Activated T-helper 2 cell treated with anti-CD3 and anti-CD28 coated beads, Interferon-gamma antibody, Interleukin-2, Interleukin-4, amounts not matched to agents 10 μg/mL and 5 μg/mL and 100 μg/mL, durations not matched to agents 14 hours and 24 hours and 36 hours (primary cell): Measurements from ENCODE around the gene SERPINA6. TPM values are rescaled to one million over a fixed set of nuclear protein-coding genes. Genes with fewer than 3 reads are reported as not detected.
"Not testable (repeated sequence)": the region's sequence is repeated elsewhere in the genome, so short reads cannot be mapped to it uniquely, and the experiment has no call there.

Source experiments
- DNase-seq: peaks from one replicate; pipeline ENCODE4 v3.0.0; 2021; ENCODE audit warnings: low spot score
- H3K27ac Mint-ChIP-seq: one replicate; pipeline ENCODE4 v1.8.0; 2021; ENCODE audit warnings: mixed read lengths
- H3K27me3 Mint-ChIP-seq: one replicate; pipeline ENCODE4 v1.8.0; 2021; ENCODE audit warnings: low read depth, mixed read lengths
- H3K36me3 Mint-ChIP-seq: one replicate; pipeline ENCODE4 v1.8.0; 2021; ENCODE audit warnings: low read depth, mixed read lengths
- H3K4me1 Mint-ChIP-seq: one replicate; pipeline ENCODE4 v1.8.0; 2021; ENCODE audit warnings: low read depth, mixed read lengths
- H3K4me3 Mint-ChIP-seq: one replicate; pipeline ENCODE4 v1.8.0; 2021; ENCODE audit warnings: low read depth, mild to moderate bottlenecking, moderate library complexity, mixed read lengths
- H3K9me3 Mint-ChIP-seq: one replicate; pipeline ENCODE4 v1.8.0; 2021; ENCODE audit warnings: mixed read lengths
- intact Hi-C: fragments of 100-400 bp; cut with micrococcal nuclease; formaldehyde crosslinking; loops from one replicate; pipeline ENCODE4 v1.15.1; 2023
- total RNA-seq: library from RNA; stranded (reverse); gene quantifications from 2 replicates; pipeline ENCODE4 v1.2.3, GENCODE V29; 2022

Gene SERPINA6
- total RNA-seq, 1 donor from 2014 or later: not detected

DNA sequence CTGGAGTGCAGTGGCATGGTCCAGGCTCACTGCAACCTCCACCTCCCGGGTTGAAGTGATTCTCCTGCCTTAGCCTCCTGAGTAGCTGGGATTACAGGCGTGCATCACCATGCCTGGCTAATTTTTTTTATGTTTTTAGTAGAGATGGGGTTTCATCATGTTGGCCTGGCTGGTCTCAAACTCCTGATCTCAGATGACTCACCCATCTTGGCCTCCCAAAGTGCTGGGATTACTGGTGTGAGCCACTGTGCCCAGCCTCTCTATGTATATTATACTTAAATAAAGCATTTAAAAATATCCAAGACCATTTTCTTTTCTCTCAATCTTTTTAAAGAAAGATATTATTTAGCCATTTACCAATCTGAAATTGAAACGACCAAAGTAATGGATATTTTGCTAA, 58.9 kb downstream of the SERPINA6 start:
- DNase-seq, H3K4me3 Mint-ChIP-seq, H3K4me1 Mint-ChIP-seq, H3K36me3 Mint-ChIP-seq, intact Hi-C loops, H3K27ac Mint-ChIP-seq, H3K27me3 Mint-ChIP-seq: not testable (repeated sequence)
- H3K9me3 Mint-ChIP-seq: peaks cover 12% of the 10 kb centered on the region

Other genes with a start within 250 kb of the SERPINA6 start
- 276 and 277 TPM in 2 replicates for gene DDX24, start 242.1 kb downstream of the SERPINA6 start, total RNA-seq
- gene IFI27L1, start 242.0 kb downstream of the SERPINA6 start, total RNA-seq: 27.7 and 31.2 TPM in 2 replicates
- gene IFI27, start 212.6 kb downstream of the SERPINA6 start, total RNA-seq: 2.1 and 5.2 TPM in 2 replicates
- 47.4 and 48.8 TPM in 2 replicates for gene IFI27L2, start 193.7 kb downstream of the SERPINA6 start, total RNA-seq
- gene PPP4R4, start 149.0 kb downstream of the SERPINA6 start, total RNA-seq: 1.2 and 1.8 TPM in 2 replicates
- not detected in 2 replicates for gene SERPINA10, start 30.1 kb downstream of the SERPINA6 start, total RNA-seq
- not detected in 2 replicates for gene SERPINA2, start 43.4 kb upstream of the SERPINA6 start, total RNA-seq
- 1.1 and 1.3 TPM in 2 replicates for gene SERPINA1, start 65.3 kb upstream of the SERPINA6 start, total RNA-seq
- gene SERPINA11, start 129.5 kb upstream of the SERPINA6 start, total RNA-seq: not detected in 2 replicates
- not detected in 2 replicates for gene SERPINA9, start 152.9 kb upstream of the SERPINA6 start, total RNA-seq
- gene SERPINA12, start 186.1 kb upstream of the SERPINA6 start, total RNA-seq: not detected in 2 replicates
- gene SERPINA4, start 238.1 kb upstream of the SERPINA6 start, total RNA-seq: not detected in 2 replicates